HEK293T (cell line): Measurements from ENCODE around the gene GAD2.

ENCODE experiments used
- ARNT ChIP-seq: fragments of 450-650 bp; IDR thresholded peaks from 2 replicates; pipeline ENCODE4 v1.6.1; 2017; ENCODE audit warnings: mild to moderate bottlenecking
- BHLHE40 ChIP-seq: fragments of 450-650 bp; IDR thresholded peaks from 2 replicates; pipeline ENCODE4 v1.6.1; 2016; ENCODE audit warnings: mild to moderate bottlenecking, moderate library complexity, borderline replicate concordance
- CTBP1 ChIP-seq: fragments of 450-650 bp; IDR thresholded peaks from 2 replicates; pipeline ENCODE4 v1.6.1; 2016; ENCODE audit warnings: borderline replicate concordance
- ELF4 ChIP-seq: fragments of 450-650 bp; IDR thresholded peaks from 2 replicates; pipeline ENCODE4 v1.6.1; 2017; ENCODE audit warnings: antibody characterized with exemption
- FOXA1 ChIP-seq: fragments of 450-650 bp; IDR thresholded peaks from 2 replicates; pipeline ENCODE4 v1.6.1; 2016; ENCODE audit warnings: mild to moderate bottlenecking
- FOXK2 ChIP-seq: fragments of 450-650 bp; IDR thresholded peaks from 2 replicates; pipeline ENCODE4 v1.6.1; 2016; ENCODE audit warnings: mild to moderate bottlenecking
- FOXM1 ChIP-seq: fragments of 450-650 bp; IDR thresholded peaks from 2 replicates; pipeline ENCODE4 v1.6.1; 2017; ENCODE audit warnings: mild to moderate bottlenecking, borderline replicate concordance
- HDGF ChIP-seq: fragments of 450-650 bp; IDR thresholded peaks from 2 replicates; pipeline ENCODE4 v1.6.1; 2017; ENCODE audit warnings: antibody characterized with exemption, borderline replicate concordance
- NFRKB ChIP-seq: fragments of 450-650 bp; IDR thresholded peaks from 2 replicates; pipeline ENCODE4 v1.6.1; 2016; ENCODE audit warnings: mild to moderate bottlenecking, moderate library complexity
- SP1 ChIP-seq: fragments of 450-650 bp; IDR thresholded peaks from 2 replicates; pipeline ENCODE4 v1.6.1; 2017
- SUZ12 ChIP-seq: fragments of 450-650 bp; IDR thresholded peaks from 2 replicates; pipeline ENCODE4 v1.6.1; 2016; ENCODE audit warnings: mild to moderate bottlenecking
- TARDBP ChIP-seq: fragments of 450-650 bp; IDR thresholded peaks from 2 replicates; pipeline ENCODE4 v1.6.1; 2016
- ZNF384 ChIP-seq: fragments of 450-650 bp; IDR thresholded peaks from 2 replicates; pipeline ENCODE4 v1.6.1; 2016
- TF ChIP-seq, protein P1 (sequence below): fragments of 450-650 bp; IDR thresholded peaks from 2 replicates; pipeline ENCODE4 v1.6.1; 2016

DNA sequence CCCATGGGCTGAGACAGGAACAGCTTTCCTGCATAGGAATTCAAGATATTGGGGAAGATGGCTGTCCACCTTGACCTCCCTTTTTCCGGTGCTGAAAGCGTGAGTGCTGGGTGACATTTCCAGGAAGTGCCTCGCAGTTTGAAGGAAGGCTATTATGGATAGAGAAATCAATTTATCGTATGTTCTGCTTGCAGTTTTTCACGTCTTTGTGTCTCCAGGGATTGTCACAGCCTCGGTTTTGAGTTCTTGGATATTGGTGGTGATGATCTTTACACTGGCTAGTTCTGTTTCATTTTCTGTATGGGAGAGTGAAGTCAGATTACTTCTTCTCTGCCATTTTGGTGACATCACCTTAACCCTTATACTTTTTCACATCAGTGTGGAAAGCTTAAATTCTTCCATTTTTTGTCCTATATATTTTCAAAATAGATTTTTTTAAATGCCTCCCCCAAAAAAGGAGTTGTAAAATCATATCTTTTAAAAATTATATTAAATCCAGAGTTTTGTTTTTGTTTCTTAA, 119.1 kb downstream of the GAD2 start:
- TF ChIP-seq TARDBP (no peak), SUZ12 (no peak), FOXM1 (no peak), SP1 (no peak), CTBP1 (no peak), FOXK2 (no peak), FOXA1 (no peak), NFRKB (no peak), ELF4 (no peak), BHLHE40 (no peak), ZNF384 (no peak), ARNT (no peak), HDGF (no peak)
- TF ChIP-seq, protein P1, sequence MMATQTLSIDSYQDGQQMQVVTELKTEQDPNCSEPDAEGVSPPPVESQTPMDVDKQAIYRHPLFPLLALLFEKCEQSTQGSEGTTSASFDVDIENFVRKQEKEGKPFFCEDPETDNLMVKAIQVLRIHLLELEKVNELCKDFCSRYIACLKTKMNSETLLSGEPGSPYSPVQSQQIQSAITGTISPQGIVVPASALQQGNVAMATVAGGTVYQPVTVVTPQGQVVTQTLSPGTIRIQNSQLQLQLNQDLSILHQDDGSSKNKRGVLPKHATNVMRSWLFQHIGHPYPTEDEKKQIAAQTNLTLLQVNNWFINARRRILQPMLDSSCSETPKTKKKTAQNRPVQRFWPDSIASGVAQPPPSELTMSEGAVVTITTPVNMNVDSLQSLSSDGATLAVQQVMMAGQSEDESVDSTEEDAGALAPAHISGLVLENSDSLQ = no peak
